ENCODE data around the gene DDX46. TPM values are rescaled to one million over a fixed set of nuclear protein-coding genes. Genes with fewer than 3 reads are reported as not detected.

Gene DDX46
- total RNA-seq, 1 donor from 2014 or later, result 24.4 TPM

- Histone ChIP-seq H3K9me3 (replicated peaks) (no peaks in the 10 kb centered on the region), H3K36me3 (peaks cover 94% of the 10 kb centered on the region), H3K4me1 (no peaks in the 10 kb centered on the region), H3K4me3 (no peak overlapping the region), H3K27ac (replicated peaks) (no peak overlapping the region), H3K27me3 (ENCODE audit: low read depth) (no peaks in the 10 kb centered on the region)
- TF ChIP-seq, protein P1, sequence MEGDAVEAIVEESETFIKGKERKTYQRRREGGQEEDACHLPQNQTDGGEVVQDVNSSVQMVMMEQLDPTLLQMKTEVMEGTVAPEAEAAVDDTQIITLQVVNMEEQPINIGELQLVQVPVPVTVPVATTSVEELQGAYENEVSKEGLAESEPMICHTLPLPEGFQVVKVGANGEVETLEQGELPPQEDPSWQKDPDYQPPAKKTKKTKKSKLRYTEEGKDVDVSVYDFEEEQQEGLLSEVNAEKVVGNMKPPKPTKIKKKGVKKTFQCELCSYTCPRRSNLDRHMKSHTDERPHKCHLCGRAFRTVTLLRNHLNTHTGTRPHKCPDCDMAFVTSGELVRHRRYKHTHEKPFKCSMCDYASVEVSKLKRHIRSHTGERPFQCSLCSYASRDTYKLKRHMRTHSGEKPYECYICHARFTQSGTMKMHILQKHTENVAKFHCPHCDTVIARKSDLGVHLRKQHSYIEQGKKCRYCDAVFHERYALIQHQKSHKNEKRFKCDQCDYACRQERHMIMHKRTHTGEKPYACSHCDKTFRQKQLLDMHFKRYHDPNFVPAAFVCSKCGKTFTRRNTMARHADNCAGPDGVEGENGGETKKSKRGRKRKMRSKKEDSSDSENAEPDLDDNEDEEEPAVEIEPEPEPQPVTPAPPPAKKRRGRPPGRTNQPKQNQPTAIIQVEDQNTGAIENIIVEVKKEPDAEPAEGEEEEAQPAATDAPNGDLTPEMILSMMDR (IDR thresholded peaks at IDR 0.05; ENCODE audit: borderline replicate concordance), result no peak
- intact Hi-C loops (cut with micrococcal nuclease), result no loop called here
- DNase-seq, result no peak
These were observed 33.0 kb downstream of the DDX46 start for GRCh38 chr5:134791580-134791979.

GRCh38 chr5:134792286-134792685 is 33.7 kb downstream of the DDX46 start:
- DNase-seq, result no peak
- TF ChIP-seq, protein P1 (IDR thresholded peaks at IDR 0.05; ENCODE audit: borderline replicate concordance), result no peak
- Histone ChIP-seq H3K4me3 (no peak overlapping the region), H3K9me3 (replicated peaks) (no peaks in the 10 kb centered on the region), H3K36me3 (peaks cover 93% of the 10 kb centered on the region), H3K27me3 (ENCODE audit: low read depth) (no peaks in the 10 kb centered on the region), H3K4me1 (no peaks in the 10 kb centered on the region), H3K27ac (replicated peaks) (no peak overlapping the region)
- intact Hi-C loops (cut with micrococcal nuclease), result no loop called here

GRCh38 chr5:134793111-134793510 is 34.5 kb downstream of the DDX46 start:
- H3K36me3 ChIP-seq, result peaks cover 93% of the 10 kb centered on the region
- H3K9me3 ChIP-seq (replicated peaks), result no peaks in the 10 kb centered on the region
- H3K27ac ChIP-seq (replicated peaks), result no peak overlapping the region
- no peaks in the 10 kb centered on the region for H3K27me3 ChIP-seq (ENCODE audit: low read depth)
- no peak for DNase-seq
- no peak overlapping the region for H3K4me3 ChIP-seq
- intact Hi-C loops (cut with micrococcal nuclease), result no loop called here
- TF ChIP-seq, protein P1 (IDR thresholded peaks at IDR 0.05; ENCODE audit: borderline replicate concordance), result no peak
- H3K4me1 ChIP-seq, result no peaks in the 10 kb centered on the region

- no peak for DNase-seq
- H3K27ac ChIP-seq (replicated peaks), result no peak overlapping the region
- no peaks in the 10 kb centered on the region for H3K27me3 ChIP-seq (ENCODE audit: low read depth)
- TF ChIP-seq, protein P1 (IDR thresholded peaks at IDR 0.05; ENCODE audit: borderline replicate concordance), result no peak
- no peaks in the 10 kb centered on the region for H3K4me1 ChIP-seq
- H3K4me3 ChIP-seq, result no peak overlapping the region
- H3K9me3 ChIP-seq (replicated peaks), result no peaks in the 10 kb centered on the region
- intact Hi-C loops (cut with micrococcal nuclease), result no loop called here
- H3K36me3 ChIP-seq, result peaks cover 98% of the 10 kb centered on the region
These were observed 35.5 kb downstream of the DDX46 start for GRCh38 chr5:134794082-134794481.

- Histone ChIP-seq H3K36me3 (peaks cover 97% of the 10 kb centered on the region), H3K4me3 (no peak overlapping the region), H3K27ac (replicated peaks) (no peak overlapping the region), H3K27me3 (ENCODE audit: low read depth) (no peaks in the 10 kb centered on the region), H3K4me1 (no peaks in the 10 kb centered on the region), H3K9me3 (replicated peaks) (no peaks in the 10 kb centered on the region)
- TF ChIP-seq, protein P1 (IDR thresholded peaks at IDR 0.05; ENCODE audit: borderline replicate concordance), result no peak
- intact Hi-C loops (cut with micrococcal nuclease), result no loop called here
- no peak for DNase-seq
These were observed 36.2 kb downstream of the DDX46 start for GRCh38 chr5:134794819-134795218.

DNA sequence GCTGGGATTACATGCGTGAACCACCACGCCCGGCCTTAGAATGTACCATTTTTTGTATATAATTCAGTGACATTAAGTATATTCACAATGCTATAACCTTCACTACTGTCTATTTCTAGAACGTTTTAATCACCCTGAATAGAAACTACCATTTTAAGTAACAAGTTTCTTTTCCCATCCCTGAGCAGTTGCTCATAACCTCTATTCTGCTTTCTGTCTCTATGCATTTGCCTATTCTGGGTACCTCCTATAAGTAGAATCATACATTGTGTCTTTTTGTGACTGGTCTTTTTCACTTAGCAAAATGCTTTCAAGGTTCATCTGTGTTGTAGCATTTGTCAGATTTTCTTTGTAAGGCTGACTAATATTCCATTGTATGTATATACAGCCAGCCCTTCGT is 39.9 kb downstream of the DDX46 start:
- no peak for DNase-seq
- TF ChIP-seq, protein P1 (IDR thresholded peaks at IDR 0.05; ENCODE audit: borderline replicate concordance), result no peak
- Histone ChIP-seq H3K36me3 (peaks cover 80% of the 10 kb centered on the region), H3K27me3 (ENCODE audit: low read depth) (no peaks in the 10 kb centered on the region), H3K4me3 (no peak overlapping the region), H3K4me1 (no peaks in the 10 kb centered on the region), H3K27ac (replicated peaks) (no peak overlapping the region), H3K9me3 (replicated peaks) (no peaks in the 10 kb centered on the region)
- intact Hi-C loops (cut with micrococcal nuclease), result no loop called here
